DOHH2 (cell line): ENCODE data around the gene SECISBP2.

Experiments used
- H3F3A ChIP-seq: fragments of 200-600 bp; sonication (generic), shearing (Covaris generic); 2 replicates; pipeline ENCODE4 v1.6.0; 2016; ENCODE audit warnings: antibody characterized with exemption, mild to moderate bottlenecking; ENCODE audit not compliant: control insufficient read depth, insufficient read depth
- H3K27ac ChIP-seq: fragments of 200-600 bp; sonication (generic); 2 replicates; pipeline ENCODE4 v1.5.1; 2014; ENCODE audit warnings: low read depth, mild to moderate bottlenecking, low read length, moderate library complexity
- H3K27me3 ChIP-seq: fragments of 200-600 bp; sonication (generic); 2 replicates; pipeline ENCODE4 v1.6.1; 2014; ENCODE audit warnings: mild to moderate bottlenecking, low read length, mixed read lengths; ENCODE audit not compliant: control insufficient read depth
- H3K36me3 ChIP-seq: fragments of 200-600 bp; sonication (generic); 2 replicates; pipeline ENCODE4 v1.6.1; 2014; ENCODE audit warnings: mild to moderate bottlenecking, low read length, moderate library complexity, mixed read lengths; ENCODE audit not compliant: control insufficient read depth
- H3K4me1 ChIP-seq: fragments of 200-600 bp; sonication (generic); 2 replicates; pipeline ENCODE4 v1.6.1; 2014; ENCODE audit warnings: mild to moderate bottlenecking, low read length, mixed read lengths; ENCODE audit not compliant: control insufficient read depth
- H3K4me2 ChIP-seq: fragments of 200-600 bp; sonication (generic); 2 replicates; pipeline ENCODE4 v1.6.0; 2014; ENCODE audit warnings: mild to moderate bottlenecking, low read length, moderate library complexity
- H3K4me3 ChIP-seq: fragments of 200-600 bp; sonication (generic); 2 replicates; pipeline ENCODE4 v1.5.1; 2014; ENCODE audit warnings: mild to moderate bottlenecking, low read length, mixed read lengths
- H3K79me2 ChIP-seq: fragments of 200-600 bp; sonication (generic); 2 replicates; pipeline ENCODE4 v1.6.1; 2014; ENCODE audit warnings: mild to moderate bottlenecking, low read length, mixed read lengths; ENCODE audit not compliant: control insufficient read depth
- H3K9me2 ChIP-seq: fragments of 200-600 bp; sonication (generic); replicated peaks from 2 replicates; pipeline ENCODE4 v1.6.1; 2014; ENCODE audit warnings: mild to moderate bottlenecking, low read length, mixed read lengths; ENCODE audit not compliant: control insufficient read depth
- H3K9me3 ChIP-seq: fragments of 200-600 bp; sonication (generic); 2 replicates; pipeline ENCODE4 v1.6.1; 2014; ENCODE audit warnings: antibody characterized with exemption, low read length, mixed read lengths; ENCODE audit not compliant: control insufficient read depth, insufficient read depth
- H4K20me1 ChIP-seq: fragments of 200-600 bp; sonication (generic); 2 replicates; pipeline ENCODE4 v1.6.0; 2014; ENCODE audit warnings: low read depth, mild to moderate bottlenecking, antibody characterized with exemption, low read length, moderate library complexity; ENCODE audit not compliant: control insufficient read depth, insufficient read depth
- EZH2phosphoT487 ChIP-seq: fragments of 200-600 bp; sonication (generic); IDR thresholded peaks from 2 replicates; pipeline ENCODE4 v1.6.1; 2017; ENCODE audit warnings: borderline replicate concordance, mild to moderate bottlenecking, antibody characterized with exemption, low read length, moderate library complexity, mixed read lengths
- TF ChIP-seq, protein P1 (sequence below): fragments of 200-600 bp; sonication (generic); IDR thresholded peaks from one replicate; pipeline ENCODE4 v1.5.1; 2014; ENCODE audit warnings: antibody characterized with exemption, mild to moderate bottlenecking, low read depth, low read length; ENCODE audit not compliant: poor library complexity, severe bottlenecking

SECISBP2 gene

GRCh38 chr9:89395931-89396710 is 77.8 kb downstream of the SECISBP2 start:
- Histone ChIP-seq H3K9me2 (no peaks in the 10 kb centered on the region), H3K4me3 (no peak overlapping the region), H4K20me1 (peaks cover 5% of the 10 kb centered on the region), H3F3A (peaks cover 6% of the 10 kb centered on the region; the same call in 1 of the 2 replicates), H3K9me3 (no peaks in the 10 kb centered on the region), H3K4me1 (peaks cover 13% of the 10 kb centered on the region), H3K27me3 (no peaks in the 10 kb centered on the region), H3K36me3 (no peaks in the 10 kb centered on the region; the same call in 1 of the 2 replicates), H3K27ac (no peak overlapping the region), H3K79me2 (no peaks in the 10 kb centered on the region), H3K4me2 (no peak overlapping the region)
- TF ChIP-seq EZH2phosphoT487, result no peak
- TF ChIP-seq, protein P1, sequence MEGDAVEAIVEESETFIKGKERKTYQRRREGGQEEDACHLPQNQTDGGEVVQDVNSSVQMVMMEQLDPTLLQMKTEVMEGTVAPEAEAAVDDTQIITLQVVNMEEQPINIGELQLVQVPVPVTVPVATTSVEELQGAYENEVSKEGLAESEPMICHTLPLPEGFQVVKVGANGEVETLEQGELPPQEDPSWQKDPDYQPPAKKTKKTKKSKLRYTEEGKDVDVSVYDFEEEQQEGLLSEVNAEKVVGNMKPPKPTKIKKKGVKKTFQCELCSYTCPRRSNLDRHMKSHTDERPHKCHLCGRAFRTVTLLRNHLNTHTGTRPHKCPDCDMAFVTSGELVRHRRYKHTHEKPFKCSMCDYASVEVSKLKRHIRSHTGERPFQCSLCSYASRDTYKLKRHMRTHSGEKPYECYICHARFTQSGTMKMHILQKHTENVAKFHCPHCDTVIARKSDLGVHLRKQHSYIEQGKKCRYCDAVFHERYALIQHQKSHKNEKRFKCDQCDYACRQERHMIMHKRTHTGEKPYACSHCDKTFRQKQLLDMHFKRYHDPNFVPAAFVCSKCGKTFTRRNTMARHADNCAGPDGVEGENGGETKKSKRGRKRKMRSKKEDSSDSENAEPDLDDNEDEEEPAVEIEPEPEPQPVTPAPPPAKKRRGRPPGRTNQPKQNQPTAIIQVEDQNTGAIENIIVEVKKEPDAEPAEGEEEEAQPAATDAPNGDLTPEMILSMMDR, result no peak

DNA sequence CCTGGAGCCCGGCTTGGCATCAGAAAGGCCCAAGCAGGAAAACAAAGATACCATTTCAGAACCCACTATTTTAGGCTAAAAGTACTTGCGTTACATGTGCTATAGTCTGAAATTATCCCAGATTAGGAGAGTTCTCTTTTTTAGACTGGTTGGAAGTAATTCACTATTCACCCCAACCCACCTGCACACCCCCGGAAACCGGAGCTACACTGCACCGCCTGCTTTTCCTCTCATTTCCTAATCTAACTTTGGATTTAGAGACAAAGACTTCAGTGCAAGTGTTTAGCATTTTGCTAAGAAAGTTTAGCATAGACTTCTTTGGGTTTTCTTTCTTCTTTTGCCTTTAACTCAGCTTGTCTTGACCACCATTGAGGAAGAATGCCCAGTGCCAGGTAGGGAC is 79.2 kb downstream of the SECISBP2 start:
- Histone ChIP-seq H3K9me3 (no peaks in the 10 kb centered on the region), H3K4me3 (no peak overlapping the region), H3K4me2 (no peak overlapping the region), H3K27me3 (no peaks in the 10 kb centered on the region), H3K79me2 (no peaks in the 10 kb centered on the region), H3K27ac (no peak overlapping the region), H3F3A (peaks cover 6% of the 10 kb centered on the region; the same call in 1 of the 2 replicates), H4K20me1 (peaks cover 10% of the 10 kb centered on the region), H3K9me2 (no peaks in the 10 kb centered on the region), H3K4me1 (peaks cover 18% of the 10 kb centered on the region), H3K36me3 (no peaks in the 10 kb centered on the region; the same call in 1 of the 2 replicates)
- TF ChIP-seq, protein P1, result no peak
- TF ChIP-seq EZH2phosphoT487, result no peak

DNA sequence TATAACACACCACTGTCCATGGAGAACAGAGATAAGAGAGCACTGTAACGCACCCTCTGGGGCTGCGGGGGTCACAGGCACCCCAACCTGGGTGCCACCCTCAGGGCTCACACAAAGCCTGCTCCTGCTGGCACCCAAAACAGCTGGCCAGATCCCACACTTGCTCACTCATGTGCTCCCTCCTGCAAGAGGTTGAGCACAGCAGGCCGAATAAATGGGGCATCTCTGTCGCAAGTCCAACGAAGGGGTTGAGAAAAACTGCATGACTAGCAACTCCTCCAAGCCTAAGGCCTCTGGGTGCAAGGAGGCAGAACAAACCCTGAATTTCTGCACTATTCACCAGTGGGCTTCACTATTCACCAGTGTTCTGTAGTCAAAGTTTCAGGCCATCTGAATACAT is 80.3 kb downstream of the SECISBP2 start:
- H3K9me3 ChIP-seq, result no peaks in the 10 kb centered on the region
- no peaks in the 10 kb centered on the region for H3K9me2 ChIP-seq
- no peaks in the 10 kb centered on the region for H3K27me3 ChIP-seq
- no peaks in the 10 kb centered on the region for H3K79me2 ChIP-seq
- peaks cover 6% of the 10 kb centered on the region; the same call in 1 of the 2 replicates for H3F3A ChIP-seq
- no peak overlapping the region for H3K27ac ChIP-seq
- peaks cover 10% of the 10 kb centered on the region for H4K20me1 ChIP-seq
- no peak overlapping the region for H3K4me3 ChIP-seq
- peaks cover 18% of the 10 kb centered on the region for H3K4me1 ChIP-seq
- no peaks in the 10 kb centered on the region for H3K36me3 ChIP-seq
- TF ChIP-seq, protein P1, result no peak
- no peak for TF ChIP-seq EZH2phosphoT487
- H3K4me2 ChIP-seq, result no peak overlapping the region
